Kidney (tissue), 14 donors: Measurements from ENCODE around the gene SLC25A22. TPM values are rescaled to one million over a fixed set of nuclear protein-coding genes. Genes with fewer than 3 reads are reported as not detected.

Source experiments
- DNase-seq, 5 donors: peaks; one replicate each; pipeline ENCODE4 v3.0.0-alpha.2; 2013 to 2020
- FAIRE-seq: peaks from 2 replicates; lab custom pipeline; 2012; peaks lifted over from hg19 to GRCh38; lab: Jason Lieb, UNC
- H3K27ac ChIP-seq, 2 donors: one replicate each; pipeline ENCODE4 v1.7.0; 2013; ENCODE audit warnings: low read depth in 2 of 2, low read length in 2 of 2, inconsistent platforms in 1 of 2
- H3K27me3 ChIP-seq: one replicate; pipeline ENCODE4 v1.7.1; 2013; ENCODE audit warnings: low read length, inconsistent platforms; ENCODE audit not compliant: control insufficient read depth, insufficient read depth
- H3K36me3 ChIP-seq, 3 donors: one replicate each; pipeline versions ENCODE4 v1.7.0 to v1.7.1; 2013; ENCODE audit warnings: low read length in 3 of 3, control low read depth in 1 of 3, inconsistent platforms in 1 of 3; ENCODE audit not compliant: insufficient read depth in 3 of 3, control insufficient read depth in 2 of 3
- H3K4me1 ChIP-seq, 3 donors: one replicate each; pipeline versions ENCODE4 v1.7.0 to v1.7.1; 2013; ENCODE audit warnings: low read length in 3 of 3, inconsistent platforms in 1 of 3, low read depth in 1 of 3; ENCODE audit not compliant: control insufficient read depth in 2 of 3, insufficient read depth in 2 of 3
- H3K4me3 ChIP-seq, 3 donors: one replicate each; pipeline versions ENCODE4 v1.7.0 to v1.8.1; 2013; ENCODE audit warnings: low read length in 3 of 3, control low read depth in 1 of 3, inconsistent platforms in 1 of 3
- H3K9ac ChIP-seq, 3 donors: one replicate each; pipeline versions ENCODE4 v1.7.0 to v1.7.1; 2013; ENCODE audit warnings: low read length in 3 of 3, control low read depth in 1 of 3, inconsistent platforms in 1 of 3
- H3K9me3 ChIP-seq, 3 donors: one replicate each; pipeline versions ENCODE4 v1.7.0 to v1.7.1; 2013; ENCODE audit warnings: low read length in 3 of 3, control low read depth in 1 of 3, inconsistent platforms in 1 of 3; ENCODE audit not compliant: control insufficient read depth in 2 of 3, insufficient read depth in 1 of 3
- intact Hi-C: fragments of 100-400 bp; cut with DNase I; formaldehyde crosslinking; loops from one replicate; pipeline ENCODE4 v1.11.1; 2022
- polyA plus RNA-seq: library from polyadenylated mRNA; stranded (reverse); fragments of 350-450 nt; fragmentation: Illumina TruSeq; extraction: RNeasy Lipid Tissue Mini Kit (QIAGEN cat#74804); gene quantifications from one replicate; pipeline ENCODE4 v1.2.3, GENCODE V29; 2014; ENCODE audit warnings: low read depth, low replicate concordance; ENCODE audit not compliant: insufficient read depth
- total RNA-seq: library from RNA; stranded (reverse); fragmentation: NEBNext Ultra II Directional; extraction: Animal tissue kit (Norgen Biotek cat#: 25700); gene quantifications from one replicate; pipeline ENCODE4 v1.2.1, GENCODE V29; 2021
- TF ChIP-seq, protein P1 (sequence below): IDR thresholded peaks from 3 replicates; pipeline ENCODE4 v1.5.1; 2012; ENCODE audit warnings: mild to moderate bottlenecking, moderate library complexity, borderline replicate concordance; ENCODE audit not compliant: insufficient read depth; ENCODE audit errors: extremely low read depth
- donor health status: control.
- donor health status: control.
- donor health status: control.
- donor health status: control.
- donor health status: control.
- donor health status: DM: yes; HTN: yes; CAD: no.
- donor health status: Normal renal cell carcinoma (clear cell type).

SLC25A22 gene
- total and polyA plus RNA-seq, 2 donors from 2014 or later, result 14.3 to 17.8 TPM

DNA sequence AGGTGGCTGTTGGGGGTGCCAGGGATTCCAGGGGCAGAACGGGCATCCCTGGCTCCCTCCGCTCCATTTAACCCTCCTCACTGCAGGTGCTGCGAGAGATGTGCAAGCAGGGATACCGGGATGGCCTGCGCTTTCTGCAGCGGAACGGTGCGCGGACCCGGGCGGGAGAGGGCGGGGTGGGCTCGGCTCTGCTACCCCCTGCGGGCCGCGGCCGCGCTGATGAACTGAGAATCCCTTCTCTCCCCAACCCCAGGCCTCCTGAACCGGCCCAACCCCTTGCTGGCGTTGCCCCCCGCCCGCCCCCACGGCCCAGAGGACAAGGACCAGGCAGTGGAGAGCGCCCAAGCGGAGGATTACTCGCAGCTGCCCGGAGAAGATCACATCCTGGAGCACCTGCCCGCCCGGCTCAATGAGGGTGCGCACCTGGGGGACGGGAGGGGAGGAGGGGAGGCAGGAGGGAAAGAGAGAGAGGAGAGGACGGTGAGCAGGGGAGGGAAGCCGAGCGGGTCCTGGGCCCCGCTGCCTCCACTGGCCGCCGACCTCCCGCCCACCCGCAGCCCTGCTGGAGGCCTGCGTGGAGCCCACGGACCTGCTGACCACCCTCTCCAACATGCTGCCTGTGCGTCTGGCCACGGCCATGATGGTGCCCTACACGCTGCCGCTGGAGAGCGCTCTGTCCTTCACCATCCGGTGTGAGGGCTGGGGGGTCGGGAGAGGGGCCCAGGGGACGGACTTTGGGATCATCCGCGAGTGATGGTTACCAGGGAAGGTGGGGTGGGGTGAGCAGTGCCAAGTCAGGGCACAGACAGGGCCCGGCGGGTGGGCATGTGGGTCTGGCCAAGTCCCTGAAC, 25.6 kb upstream of the SLC25A22 start:
- no peak for DNase-seq
- intact Hi-C loops, result no loop called here
- Histone ChIP-seq H3K9ac (no peak overlapping the region), H3K4me3 (no peak overlapping the region), H3K27me3 (no peaks in the 10 kb centered on the region), H3K36me3 (peaks cover 0 to 4% (median 0%) of the 10 kb centered on the region in 3 donors), H3K4me1 (peaks cover 0 to 39% (median 27%) of the 10 kb centered on the region in 3 donors), H3K9me3 (no peaks in the 10 kb centered on the region), H3K27ac (no peak overlapping the region)
- no peak for FAIRE-seq
- TF ChIP-seq, protein P1, sequence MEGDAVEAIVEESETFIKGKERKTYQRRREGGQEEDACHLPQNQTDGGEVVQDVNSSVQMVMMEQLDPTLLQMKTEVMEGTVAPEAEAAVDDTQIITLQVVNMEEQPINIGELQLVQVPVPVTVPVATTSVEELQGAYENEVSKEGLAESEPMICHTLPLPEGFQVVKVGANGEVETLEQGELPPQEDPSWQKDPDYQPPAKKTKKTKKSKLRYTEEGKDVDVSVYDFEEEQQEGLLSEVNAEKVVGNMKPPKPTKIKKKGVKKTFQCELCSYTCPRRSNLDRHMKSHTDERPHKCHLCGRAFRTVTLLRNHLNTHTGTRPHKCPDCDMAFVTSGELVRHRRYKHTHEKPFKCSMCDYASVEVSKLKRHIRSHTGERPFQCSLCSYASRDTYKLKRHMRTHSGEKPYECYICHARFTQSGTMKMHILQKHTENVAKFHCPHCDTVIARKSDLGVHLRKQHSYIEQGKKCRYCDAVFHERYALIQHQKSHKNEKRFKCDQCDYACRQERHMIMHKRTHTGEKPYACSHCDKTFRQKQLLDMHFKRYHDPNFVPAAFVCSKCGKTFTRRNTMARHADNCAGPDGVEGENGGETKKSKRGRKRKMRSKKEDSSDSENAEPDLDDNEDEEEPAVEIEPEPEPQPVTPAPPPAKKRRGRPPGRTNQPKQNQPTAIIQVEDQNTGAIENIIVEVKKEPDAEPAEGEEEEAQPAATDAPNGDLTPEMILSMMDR, result no peak

DNA sequence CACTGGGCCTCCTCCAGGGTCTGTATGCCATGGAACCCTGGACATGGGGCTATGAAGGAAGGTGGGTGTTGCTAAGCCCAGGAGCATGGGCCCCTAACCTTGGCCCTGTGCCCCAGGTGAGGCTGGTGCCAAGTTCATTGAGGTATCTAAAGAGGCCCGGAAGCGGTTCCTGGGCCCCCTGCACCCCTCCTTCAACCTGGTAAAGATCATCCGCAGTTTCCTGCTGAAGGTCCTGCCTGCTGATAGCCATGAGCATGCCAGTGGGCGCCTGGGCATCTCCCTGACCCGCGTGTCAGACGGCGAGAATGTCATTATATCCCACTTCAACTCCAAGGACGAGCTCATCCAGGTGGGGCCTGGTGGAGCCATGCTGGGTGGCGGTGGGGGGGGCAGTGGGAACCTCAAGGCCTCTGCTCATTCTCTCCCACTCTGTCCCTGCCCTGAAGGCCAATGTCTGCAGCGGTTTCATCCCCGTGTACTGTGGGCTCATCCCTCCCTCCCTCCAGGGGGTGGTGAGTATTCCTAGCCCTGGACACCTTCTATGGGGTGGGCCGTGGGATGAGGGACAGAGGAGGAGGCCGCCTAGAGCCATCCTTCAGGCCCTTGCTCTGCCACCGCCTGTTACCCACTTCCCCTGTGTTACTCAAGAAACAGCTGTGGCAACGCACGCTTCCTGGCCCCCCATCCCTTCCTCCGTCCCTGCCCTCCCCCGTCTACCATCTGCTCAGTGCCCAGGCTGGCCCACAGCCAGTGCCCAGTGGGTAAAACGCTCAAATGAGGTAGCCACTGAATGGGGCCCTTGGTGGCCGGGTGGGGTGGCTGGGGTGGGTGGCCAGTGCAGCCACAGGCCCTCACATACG, 23.7 kb upstream of the SLC25A22 start:
- TF ChIP-seq, protein P1, result no peak
- Histone ChIP-seq H3K9me3 (no peaks in the 10 kb centered on the region), H3K36me3 (peaks cover 0 to 4% (median 0%) of the 10 kb centered on the region in 3 donors), H3K4me1 (peaks cover 0 to 29% (median 22%) of the 10 kb centered on the region in 3 donors), H3K27ac (peak overlapping the region; percentile 85 to 90), H3K27me3 (no peaks in the 10 kb centered on the region), H3K9ac (peak overlapping the region in 1 of 3 donors; percentile 82), H3K4me3 (peak overlapping the region in 2 of 3 donors; percentile 7 to 84)
- no peak for FAIRE-seq
- no peak for DNase-seq
- intact Hi-C loops, result no loop called here

DNA sequence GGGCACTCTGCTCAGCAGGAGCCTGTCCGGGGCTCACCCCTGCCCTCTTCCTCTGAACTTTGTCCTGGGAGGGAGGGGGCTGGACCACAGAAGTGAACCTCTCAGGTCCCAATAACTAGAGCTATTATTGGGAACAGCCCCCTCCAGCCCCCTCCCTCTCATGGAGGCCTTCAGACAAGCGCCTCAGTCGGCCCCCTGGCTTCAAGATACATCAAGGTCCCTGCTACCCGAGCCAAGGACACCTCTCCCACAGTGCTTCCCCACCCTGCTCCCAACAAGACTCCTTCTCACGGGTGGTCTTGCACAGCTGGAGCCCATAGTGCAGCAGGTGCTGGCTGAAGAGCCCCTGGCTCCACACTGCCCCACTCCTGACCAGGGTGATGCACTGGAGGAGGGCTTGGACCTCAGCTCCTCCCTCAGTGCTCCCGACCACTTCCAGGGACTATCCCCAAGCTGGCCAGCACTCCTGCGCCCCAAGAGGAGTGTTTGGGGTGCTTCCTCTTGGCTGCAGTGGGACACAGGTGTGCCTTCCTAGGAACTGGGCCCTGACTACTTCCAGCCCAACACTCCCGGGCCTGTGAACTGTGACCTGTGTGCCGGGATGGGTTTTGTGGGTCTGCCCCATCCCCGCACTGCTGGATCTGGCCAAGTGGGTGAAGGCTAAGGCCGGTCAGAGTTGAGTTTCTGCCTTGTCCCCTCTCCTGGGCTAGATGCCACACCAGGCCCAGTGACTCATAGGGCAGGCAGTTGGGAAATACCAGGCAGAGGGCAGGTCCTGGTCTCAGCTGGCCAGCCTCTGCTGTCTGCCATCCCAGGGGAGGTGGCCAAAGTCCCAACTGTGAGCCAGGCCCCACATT, 22.8 kb upstream of the SLC25A22 start:
- DNase-seq (peak in 1 of 5 donors; percentile 93), FAIRE-seq (no peak)
- TF ChIP-seq, protein P1, result no peak
- peak overlapping the region in 2 of 3 donors; percentile 20 to 82 for H3K9ac ChIP-seq
- peak overlapping the region; percentile 85 to 92 for H3K27ac ChIP-seq
- intact Hi-C loops, result no loop called here
- no peaks in the 10 kb centered on the region for H3K9me3 ChIP-seq
- H3K4me3 ChIP-seq, result peak overlapping the region; percentile 46 to 84 (median 78)
- no peaks in the 10 kb centered on the region for H3K27me3 ChIP-seq
- H3K36me3 ChIP-seq, result peaks cover 0 to 4% (median 0%) of the 10 kb centered on the region in 3 donors
- peaks cover 0 to 29% (median 22%) of the 10 kb centered on the region in 3 donors for H3K4me1 ChIP-seq
